Endometrium (tissue), 2 donors: ENCODE measurements around the gene THNSL1.
"Not testable (repeated sequence)": the region's sequence is repeated elsewhere in the genome, so short reads cannot be mapped to it uniquely, and the experiment has no call there.

Experiments
- FAIRE-seq: peaks from 2 replicates; lab custom pipeline; 2012; peaks lifted over from hg19 to GRCh38; lab: Jason Lieb, UNC
- donor health status: control.
- donor health status: control.

THNSL1 gene

DNA sequence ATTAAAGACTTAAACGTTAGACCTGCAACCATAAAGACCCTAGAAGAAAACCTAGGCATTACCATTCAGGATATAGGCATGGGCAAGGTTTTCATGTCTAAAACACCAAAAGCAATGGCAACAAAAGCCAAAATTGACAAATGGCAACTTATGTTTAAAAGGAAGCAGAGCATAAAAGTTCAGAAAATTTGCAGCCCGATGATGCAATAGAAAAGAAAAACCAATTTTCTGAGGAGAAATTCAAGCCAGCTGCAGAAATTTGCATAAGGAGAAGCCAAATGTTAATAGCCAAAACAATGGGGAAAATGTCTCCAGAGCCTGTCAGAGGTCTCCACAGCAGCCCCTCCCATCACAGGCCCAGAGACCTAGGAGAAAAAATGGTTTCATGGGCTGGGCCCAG, 4.8 kb upstream of the THNSL1 start:
- FAIRE-seq: not testable (repeated sequence)

DNA sequence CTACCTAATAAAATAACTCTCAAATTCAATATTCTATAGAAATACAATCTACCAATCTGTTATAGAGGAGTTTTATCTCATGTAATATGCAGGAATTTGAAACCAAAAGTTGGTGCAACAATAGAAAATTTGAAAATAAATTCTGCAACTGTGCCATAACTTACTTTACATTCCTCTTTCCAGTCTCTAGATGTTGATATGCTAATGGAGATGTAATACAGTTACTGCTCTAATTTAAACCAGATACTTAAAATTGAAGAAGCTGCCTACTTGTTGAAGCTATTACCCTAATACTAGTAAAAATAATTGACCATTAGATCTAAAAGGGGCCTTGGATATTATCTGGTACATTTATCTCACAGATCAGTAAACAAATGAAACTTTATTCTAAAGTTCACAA, 1.8 kb upstream of the THNSL1 start:
- no peak for FAIRE-seq

DNA sequence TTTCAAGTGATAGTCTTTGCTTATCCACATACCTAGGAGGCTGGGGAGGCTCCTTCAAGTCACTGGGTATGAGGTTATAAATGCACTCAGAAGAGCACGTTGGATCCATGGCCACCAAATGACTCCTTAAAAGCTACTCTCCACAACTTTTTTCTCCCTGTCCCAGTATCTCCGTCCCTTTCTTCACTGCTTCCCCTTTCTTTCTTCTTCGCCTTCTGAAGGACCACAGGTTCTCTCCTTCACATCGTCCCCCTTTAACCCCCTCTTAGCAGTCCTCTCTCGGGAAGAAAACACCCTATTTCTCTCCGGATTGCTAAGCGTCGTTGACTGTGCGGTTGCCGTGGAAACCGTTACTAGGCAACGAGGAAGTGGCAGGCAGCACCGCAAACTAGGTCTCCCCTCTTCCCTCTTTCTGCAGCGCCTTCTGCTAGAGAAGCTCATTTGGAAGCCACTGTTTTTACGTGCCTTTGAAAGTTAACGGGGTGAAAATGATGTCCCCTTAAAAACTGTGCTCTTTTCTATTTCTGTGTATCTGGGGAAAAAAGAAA, 510 bp upstream of the THNSL1 start, which contains the start of gene ENKUR:
Gene ENKUR (minus strand): TSS at position 331 of the 548 bp plus-strand sequence. CDS start 222 bp downstream, at position 109.
- no peak for FAIRE-seq

DNA sequence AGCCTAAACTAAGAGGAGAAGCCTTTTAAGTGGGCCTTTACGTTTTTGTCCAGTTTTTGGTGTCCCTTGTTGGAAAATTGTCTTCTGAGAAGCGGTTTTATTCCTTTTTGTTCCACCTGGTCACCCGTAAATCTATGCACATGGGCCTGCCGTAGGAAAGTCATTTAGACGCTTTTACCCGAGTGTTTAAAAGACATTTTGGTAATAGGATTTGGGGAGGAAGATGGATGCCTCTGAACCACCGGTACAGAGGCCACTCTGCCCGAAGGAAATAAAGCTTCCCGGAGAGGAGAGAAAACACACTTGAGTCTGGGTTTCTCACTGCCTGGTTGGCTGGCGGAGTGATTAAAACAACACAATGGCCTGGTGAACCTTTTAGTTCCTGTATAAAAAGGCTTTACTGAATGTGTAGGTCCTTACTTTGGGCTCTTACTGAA, 760 bp downstream of the THNSL1 start:
- no peak for FAIRE-seq

DNA sequence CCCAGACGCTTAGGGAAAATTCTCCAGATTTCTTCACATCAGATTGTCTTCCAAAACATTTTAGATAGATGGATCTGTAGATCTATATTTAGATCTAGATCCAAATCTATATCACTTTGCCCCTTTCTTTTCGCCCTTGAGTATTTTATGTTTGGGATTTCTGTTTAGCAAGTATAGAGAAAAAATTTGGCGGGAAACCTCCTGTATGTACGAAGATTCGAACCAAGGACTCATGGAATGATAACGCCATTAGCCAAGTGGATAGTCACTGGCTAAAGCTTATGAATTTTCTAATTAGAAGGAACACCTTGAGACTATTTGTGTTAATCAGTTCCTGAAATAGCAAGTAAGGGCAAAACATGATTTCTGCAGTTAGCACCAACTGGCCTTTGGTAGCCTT, 1.2 kb downstream of the THNSL1 start:
- FAIRE-seq: no peak

DNA sequence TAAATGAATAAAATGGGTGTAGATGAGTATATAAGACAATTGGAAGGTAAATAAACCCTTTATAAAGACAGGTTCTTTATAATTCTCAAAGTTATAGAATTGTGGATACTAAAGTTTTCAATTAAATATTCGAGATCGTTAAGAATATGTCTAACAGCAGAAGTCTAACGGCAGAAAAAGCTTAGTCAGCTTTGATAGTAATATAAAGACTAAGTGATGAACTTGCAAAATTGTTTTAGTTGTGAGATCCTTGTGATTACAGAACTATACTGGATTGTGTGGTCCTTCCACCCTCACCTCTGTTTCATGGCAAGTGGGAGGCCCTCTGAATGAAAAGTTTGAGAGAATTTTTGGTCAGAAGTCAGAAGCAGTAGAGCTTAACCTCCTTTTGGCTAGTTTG, 2.3 kb downstream of the THNSL1 start:
- no peak for FAIRE-seq

DNA sequence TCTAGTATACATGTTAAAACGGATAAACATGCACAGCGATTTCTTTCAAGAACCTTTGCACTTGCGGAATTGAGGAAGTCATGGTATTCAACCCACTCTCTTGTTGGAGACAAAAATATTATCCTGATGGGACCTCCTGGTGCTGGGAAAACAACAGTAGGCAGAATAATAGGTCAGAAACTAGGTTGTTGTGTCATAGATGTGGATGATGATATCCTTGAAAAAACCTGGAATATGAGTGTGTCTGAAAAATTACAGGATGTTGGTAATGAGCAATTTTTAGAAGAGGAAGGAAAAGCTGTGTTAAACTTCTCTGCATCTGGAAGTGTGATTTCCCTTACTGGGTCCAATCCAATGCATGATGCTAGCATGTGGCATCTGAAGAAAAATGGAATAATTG, 6.9 kb downstream of the THNSL1 start:
- no peak for FAIRE-seq

DNA sequence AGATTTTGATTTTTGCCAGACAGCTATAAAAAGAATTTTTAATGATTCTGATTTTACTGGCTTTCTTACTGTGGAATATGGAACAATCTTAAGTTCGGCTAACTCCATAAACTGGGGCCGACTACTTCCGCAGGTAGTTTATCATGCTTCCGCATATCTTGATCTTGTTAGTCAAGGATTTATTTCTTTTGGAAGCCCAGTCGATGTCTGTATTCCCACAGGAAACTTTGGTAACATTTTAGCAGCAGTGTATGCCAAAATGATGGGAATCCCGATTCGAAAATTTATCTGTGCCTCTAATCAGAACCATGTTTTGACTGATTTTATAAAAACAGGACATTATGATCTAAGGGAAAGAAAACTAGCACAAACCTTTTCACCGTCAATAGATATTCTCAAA, 8.1 kb downstream of the THNSL1 start:
- no peak for FAIRE-seq

DNA sequence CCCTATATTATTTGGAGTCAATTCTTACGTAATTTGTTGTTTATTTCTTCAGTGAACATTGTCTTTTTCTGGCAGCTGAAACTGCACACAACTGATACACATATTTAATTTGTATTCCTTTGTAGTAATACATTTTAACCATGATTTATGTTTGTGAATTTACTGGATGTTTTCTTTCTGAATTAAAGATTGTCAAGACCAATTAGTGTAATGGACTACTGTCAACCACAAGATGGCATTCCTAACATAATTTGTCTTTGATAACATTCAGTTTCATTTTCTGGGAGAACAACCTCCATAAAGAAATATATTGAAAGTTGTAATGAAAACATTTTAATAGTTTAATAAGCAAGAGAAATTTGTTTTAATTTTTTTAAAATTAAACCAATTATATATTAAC, 10.1 kb downstream of the THNSL1 start:
- FAIRE-seq: peak; percentile 68

DNA sequence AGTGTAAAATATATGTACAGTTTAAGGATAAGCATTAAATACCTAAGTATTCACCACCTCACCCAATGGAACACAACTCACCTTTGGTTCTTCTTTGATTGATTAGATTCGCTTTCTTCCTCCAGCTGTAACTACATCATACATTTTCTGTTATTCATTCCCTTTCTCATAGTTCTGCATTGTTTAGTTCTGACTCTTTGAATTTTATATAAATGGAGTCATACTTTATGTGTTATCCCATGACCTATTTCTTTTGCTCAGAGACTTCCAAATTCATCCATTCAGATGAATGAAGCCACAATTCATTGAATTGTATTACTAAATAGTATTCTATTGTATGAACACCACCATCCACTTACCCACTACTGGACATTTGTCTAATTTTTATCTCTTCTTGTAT, 12.3 kb downstream of the THNSL1 start:
- no peak for FAIRE-seq

DNA sequence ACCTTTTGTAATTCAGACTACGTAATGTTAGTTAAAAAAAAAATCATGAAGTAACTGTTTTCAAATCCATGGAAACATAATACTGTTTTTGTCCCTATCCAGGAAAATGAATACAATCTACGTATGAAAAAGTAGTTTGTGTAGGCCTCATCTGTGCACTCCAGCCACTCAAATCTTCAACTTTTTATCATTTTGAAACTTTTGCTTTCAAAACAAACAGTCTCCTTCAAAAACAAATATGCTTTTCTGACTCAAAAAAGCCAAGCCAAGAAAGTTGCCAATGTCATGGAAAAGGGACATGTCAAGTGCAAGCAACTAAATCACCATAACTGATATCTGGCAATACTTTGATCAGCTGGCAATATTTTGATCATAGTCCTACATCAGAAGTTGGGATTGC, 13.1 kb downstream of the THNSL1 start:
- FAIRE-seq: no peak

DNA sequence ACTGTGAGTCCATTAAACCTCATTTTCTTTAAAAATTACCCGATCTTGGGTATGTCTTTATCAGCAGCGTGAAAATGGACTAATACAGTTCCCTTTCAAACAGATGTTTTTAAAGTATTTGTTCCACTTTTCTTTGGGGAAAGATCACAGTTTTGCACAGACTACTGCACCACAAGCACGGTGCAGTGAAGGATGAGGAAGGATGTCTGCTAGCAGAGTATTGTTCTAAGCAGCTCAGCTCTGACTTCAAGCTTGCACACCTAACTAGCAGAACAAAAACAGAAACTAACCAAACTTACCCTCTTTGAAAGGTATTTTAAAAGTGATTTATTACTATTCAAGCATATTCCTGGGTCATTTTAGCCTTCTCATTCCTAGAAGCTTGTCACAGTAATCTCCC, 20.0 kb downstream of the THNSL1 start:
- no peak for FAIRE-seq

DNA sequence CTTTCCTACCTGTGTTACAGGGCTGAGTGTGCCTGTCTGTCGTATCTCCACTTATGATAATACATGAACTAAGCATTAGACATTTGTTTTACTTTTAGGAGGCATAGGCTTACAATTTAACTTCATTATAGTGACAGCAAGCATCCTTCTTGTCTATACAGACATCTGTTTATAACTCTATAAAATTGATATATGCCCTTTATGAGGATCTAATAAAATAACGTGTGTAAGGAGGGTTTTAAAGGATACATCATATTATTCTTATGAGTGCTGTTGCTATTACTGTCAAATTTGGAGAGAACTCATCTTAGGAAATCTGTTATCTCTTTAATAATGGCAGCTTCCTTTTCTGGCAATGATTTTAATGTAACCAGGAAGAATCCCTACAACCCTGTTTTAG, 21.9 kb downstream of the THNSL1 start:
- FAIRE-seq: no peak

DNA sequence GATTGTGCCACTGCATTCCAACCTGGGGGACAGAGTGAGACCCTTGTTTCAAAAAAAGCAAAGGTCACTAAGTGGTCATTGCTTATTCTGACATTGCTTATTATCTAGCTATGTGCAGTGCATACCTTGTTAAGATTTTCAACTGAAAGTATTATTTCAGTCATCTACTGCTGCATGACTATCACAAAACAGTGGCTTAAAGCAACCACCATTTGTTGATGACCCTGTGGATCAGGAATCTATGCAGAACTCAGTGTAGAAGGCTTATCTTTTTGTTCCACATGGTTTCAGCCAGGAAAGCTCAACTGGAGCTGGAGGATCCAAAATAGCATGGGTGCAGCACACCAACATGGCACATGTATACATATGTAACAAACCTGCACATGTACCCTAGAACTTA, 23.1 kb downstream of the THNSL1 start:
- no peak for FAIRE-seq

DNA sequence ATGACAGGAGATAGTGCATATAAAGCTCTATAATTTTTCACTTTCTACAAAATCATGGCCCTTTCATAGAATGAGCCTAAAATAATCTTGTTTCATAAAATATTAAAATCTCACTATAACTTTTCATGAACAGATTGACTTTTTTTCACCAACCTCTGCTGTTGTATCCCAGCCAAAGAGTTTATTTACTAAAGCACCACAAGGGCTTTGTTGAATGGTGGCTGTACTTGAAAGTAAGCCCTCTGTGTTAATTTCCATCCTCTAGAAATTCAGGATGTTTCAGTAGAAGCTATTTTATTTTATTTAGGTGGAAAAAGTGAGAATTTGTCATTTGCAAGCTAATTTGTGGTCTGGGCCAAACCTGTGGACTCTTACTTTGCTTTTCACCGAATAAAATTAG, 30.2 kb downstream of the THNSL1 start:
- FAIRE-seq: no peak

DNA sequence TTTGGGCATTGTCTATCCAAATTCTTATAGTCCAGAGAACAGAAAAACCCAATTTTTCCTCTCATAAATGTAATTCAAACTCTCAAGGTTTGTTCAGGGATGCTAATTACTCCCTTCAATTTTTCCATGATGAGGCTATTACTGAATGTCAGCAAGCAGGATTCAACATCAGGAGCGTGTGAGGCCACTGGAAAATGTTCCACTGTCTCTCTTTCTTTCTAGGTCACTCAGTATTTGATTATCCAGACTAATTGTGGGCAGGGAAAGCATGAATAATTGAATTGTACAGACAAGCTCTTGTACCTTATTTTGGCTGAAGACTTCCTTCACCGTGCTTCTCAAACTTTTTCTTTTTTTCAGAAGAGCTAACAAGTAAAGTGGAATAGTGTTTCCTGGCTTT, 30.7 kb downstream of the THNSL1 start:
- no peak for FAIRE-seq

DNA sequence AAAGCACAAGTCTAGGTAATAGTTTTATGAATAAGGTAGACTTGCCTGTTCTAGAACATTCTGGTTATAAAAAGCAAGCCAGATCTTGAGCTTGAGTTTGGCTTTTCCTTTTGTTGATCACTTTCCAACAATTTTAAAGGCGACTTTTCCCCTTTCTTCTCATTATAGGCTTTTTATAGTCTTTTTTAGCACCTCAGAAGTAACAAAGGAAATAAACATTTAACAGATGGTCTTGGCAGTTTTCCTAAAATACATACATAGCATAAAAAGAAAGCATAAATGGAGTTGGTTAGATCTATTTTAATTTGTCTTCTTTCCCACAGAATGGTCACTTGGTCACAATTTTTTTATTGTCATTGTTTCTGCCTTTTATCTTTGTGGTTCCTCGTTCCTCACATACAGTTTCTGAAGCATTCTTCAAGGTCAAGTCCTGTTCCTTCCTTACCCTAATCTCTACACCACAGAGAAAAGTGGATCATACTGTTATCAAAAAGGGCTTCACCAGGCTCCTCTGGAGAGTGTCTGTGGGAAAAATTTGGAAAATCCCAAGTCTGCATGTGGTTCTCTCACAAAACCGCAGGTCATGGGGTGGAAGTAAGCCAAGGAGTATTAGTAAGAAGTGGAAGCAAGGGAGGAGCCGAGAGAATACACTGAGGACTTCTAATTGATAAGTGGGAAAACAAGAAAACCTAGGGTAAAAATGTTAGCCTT, 31.3 kb downstream of the THNSL1 start:
- no peak for FAIRE-seq

DNA sequence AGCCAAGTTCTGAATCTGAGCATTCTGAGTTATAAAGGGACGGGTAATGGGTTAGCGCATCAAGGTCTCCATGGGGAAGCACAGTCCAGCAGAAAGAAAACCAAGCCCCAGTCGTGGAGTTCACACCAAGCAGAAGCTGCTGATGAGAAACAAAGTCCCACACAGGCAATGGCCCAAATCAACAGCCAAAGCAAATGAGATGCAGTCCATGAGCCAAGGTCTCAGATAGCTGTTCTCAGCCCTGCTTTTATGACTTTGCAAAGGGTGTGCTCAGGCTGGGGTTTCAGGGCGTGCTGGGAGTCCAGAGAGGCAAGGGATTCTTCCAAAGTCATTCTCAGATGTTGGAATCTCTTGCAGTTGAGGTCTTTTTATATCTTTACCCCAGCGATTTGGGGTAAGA, 32.0 kb downstream of the THNSL1 start:
- no peak for FAIRE-seq

DNA sequence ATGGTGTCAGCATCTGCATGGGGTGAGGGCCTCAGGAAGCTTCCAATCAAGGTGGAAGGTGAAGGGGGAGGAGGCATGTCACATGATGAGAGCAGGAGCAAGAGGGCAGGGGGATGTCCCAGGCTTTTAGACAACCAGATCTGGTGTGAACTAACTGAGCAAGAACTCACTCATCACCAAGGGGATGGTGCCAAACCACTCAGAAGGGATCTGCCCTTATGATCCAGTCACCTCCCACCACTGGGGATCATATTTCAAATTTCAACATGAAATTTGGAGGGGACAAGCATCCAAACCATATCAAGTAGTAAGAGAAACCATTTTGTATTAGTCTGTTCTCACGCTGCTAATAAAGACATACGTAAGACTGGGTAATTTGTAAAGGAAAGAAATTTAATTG, 33.6 kb downstream of the THNSL1 start:
- FAIRE-seq: no peak

DNA sequence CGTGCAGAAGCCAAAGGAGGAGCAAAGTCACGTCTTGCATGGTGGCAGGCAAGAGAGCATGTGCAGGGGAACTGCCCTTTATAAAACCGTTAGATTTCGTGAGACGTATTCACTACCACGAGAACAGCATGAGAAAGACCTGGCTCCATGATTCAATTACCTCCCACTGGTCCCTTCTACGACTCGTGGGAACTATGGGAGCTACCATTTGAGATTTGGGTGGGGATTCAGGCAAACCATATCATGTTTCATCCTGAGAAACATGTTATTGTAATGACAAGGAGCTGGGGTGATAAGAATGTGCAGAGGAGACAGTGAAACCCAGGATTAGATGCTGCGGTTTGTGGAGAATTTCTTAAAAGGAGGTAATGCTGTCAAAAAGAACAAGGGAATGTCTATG, 34.0 kb downstream of the THNSL1 start:
- no peak for FAIRE-seq

DNA sequence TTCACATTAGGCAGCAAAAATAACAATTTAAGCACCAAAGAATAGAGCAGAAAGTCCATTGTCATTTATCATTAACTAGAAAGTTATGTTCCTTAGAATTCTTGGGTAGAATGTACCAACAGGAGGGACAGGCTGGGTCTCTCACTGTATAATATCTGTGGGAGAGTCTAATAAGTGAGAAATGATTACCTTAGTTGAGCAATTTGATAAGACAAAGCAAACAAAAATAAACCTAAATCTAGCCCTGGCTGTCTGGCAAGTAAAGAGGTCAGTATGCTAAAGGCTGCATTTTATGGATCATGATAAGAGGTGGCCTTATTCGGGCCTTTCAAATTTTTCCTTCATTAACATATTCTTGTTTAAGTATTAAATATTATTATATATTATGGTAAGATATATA, 35.6 kb downstream of the THNSL1 start:
- FAIRE-seq: no peak

DNA sequence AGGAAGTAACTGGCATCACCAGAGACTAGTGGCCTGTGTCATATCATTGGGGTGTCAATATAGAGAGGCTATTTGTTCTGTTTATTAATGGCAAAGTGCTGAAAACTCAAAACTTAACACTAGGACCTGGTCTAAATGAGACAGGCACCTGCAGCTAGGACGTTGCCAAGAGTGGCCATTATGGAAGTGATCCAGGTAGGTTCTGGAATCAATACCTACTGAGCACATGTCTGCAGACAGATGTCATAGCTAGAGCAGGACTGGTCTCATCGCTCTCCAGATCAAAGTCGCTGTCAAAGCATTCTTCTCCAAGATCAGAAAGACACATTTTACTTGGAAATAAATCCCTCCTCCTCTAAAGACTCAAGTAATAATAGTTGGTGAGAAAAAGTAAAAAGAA, 40.3 kb downstream of the THNSL1 start:
- no peak for FAIRE-seq

DNA sequence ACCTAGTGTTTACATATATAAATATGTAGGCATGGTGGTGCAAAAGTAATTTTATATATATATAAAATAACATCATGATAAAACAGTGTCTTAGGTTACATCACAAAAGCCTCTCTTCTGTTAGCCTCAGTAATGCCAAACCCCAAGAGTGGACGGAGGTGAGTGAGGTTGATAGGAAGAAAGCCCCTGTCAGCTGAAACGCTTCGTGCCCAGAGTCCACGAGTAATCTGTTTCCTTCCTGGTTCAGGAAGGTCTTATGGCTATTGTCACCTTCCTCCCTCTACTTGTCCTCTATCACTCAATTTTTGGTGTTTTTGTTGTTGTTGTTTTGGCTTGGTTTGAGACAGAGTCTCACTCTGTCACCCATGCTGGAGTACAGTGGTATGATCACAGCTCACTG, 41.5 kb downstream of the THNSL1 start:
- FAIRE-seq: no peak

DNA sequence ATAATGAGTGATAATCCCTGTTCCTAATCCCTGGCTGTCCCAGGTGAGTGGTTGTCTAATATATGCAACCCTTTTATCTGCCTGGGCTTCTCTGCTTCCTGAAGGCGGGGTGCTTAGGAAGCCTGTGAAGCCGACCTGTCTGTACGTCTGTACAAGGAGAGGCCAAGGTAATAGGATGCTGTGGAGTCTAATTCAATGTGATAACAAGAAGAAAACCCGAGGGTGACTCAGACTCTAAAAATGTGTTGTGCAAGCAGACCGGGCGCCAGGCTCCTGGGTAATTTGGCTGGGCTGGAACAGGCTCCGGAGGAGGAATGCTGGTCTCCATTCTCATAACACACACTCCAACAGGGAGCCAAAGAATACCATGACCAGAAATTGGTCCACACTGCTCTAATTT, 43.6 kb downstream of the THNSL1 start:
- FAIRE-seq: no peak
